NOMO-1 treated with DMSO at 0.1 percent for 48 hours (cell line): ENCODE results near the gene BICC1.
A peak's percentile ranks its signal among the peaks of the same experiment; 100 is the strongest.

Source experiments
- DNase-seq: peaks from one replicate; lab custom pipeline; 2025; ENCODE audit not compliant: unreplicated experiment; lab: John Stamatoyannopoulos, UW

Gene BICC1

GRCh38 chr10:58512491-58513187 is at the start of gene BICC1:
Gene BICC1, plus strand, starts transcription at chr10:58512872. Its CDS starts 272 bp downstream, at chr10:58513144.
- DNase-seq: no peak

- no peak for DNase-seq
These were observed 47.7 kb upstream of the BICC1 start for GRCh38 chr10:58464956-58465355.

GRCh38 chr10:58465629-58466028 is 47.0 kb upstream of the BICC1 start:
- DNase-seq: no peak

- no peak for DNase-seq
These were observed 44.6 kb upstream of the BICC1 start for GRCh38 chr10:58467931-58468635.

- no peak for DNase-seq
These were observed 38.7 kb upstream of the BICC1 start for GRCh38 chr10:58473976-58474375.

GRCh38 chr10:58475322-58476277 is 37.1 kb upstream of the BICC1 start:
- no peak for DNase-seq

- DNase-seq: no peak
These were observed 35.5 kb upstream of the BICC1 start for GRCh38 chr10:58477122-58477521.

- no peak for DNase-seq
These were observed 34.8 kb upstream of the BICC1 start for GRCh38 chr10:58477902-58478301.

GRCh38 chr10:58479045-58479444 is 33.6 kb upstream of the BICC1 start:
- no peak for DNase-seq

- no peak for DNase-seq
These were observed 32.4 kb upstream of the BICC1 start for GRCh38 chr10:58480321-58480720.

- DNase-seq: no peak
These were observed 31.0 kb upstream of the BICC1 start for GRCh38 chr10:58481569-58482109.

GRCh38 chr10:58486821-58487220 is 25.9 kb upstream of the BICC1 start:
- DNase-seq: no peak

- DNase-seq: no peak
These were observed 23.8 kb upstream of the BICC1 start for GRCh38 chr10:58488921-58489320.

- no peak for DNase-seq
These were observed 9.7 kb upstream of the BICC1 start for GRCh38 chr10:58502956-58503355.

GRCh38 chr10:58508316-58508715 is 4.4 kb upstream of the BICC1 start:
- DNase-seq: no peak

GRCh38 chr10:58511765-58512490 is 744 bp upstream of the BICC1 start:
- DNase-seq: no peak

GRCh38 chr10:58513188-58514110 is 777 bp downstream of the BICC1 start:
- peak; percentile 31 for DNase-seq

- DNase-seq: no peak
These were observed 1.6 kb downstream of the BICC1 start for GRCh38 chr10:58514111-58514770.
